Measurements from ENCODE around the gene DUXA.
A peak's percentile ranks its signal among the peaks of the same experiment; 100 is the strongest.
"Not testable (repeated sequence)": the region's sequence is repeated elsewhere in the genome, so short reads cannot be mapped to it uniquely, and the experiment has no call there.

DUXA gene

GRCh38 chr19:57167385-57167784 is at the start of gene DUXA:
Gene DUXA (minus strand): TSS chr19:57167485. CDS start chr19:57167443, 42 bp downstream.
- no peak for DNase-seq (ENCODE audit: low spot score)

DNA sequence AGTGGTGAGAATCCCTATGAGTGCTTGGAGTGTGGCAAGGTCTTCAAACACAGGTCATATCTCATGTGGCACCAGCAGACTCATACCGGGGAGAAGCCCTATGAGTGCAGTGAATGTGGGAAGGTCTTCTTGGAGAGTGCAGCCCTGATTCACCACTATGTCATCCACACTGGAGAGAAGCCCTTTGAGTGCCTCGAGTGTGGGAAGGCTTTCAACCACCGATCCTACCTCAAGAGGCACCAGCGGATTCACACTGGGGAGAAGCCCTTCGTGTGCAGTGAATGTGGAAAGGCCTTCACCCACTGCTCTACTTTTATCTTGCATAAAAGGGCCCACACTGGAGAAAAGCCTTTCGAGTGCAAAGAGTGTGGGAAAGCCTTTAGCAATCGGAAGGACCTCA is 44.8 kb upstream of the DUXA start:
- DNase-seq (ENCODE audit: low spot score) = peak; percentile 46

DNA sequence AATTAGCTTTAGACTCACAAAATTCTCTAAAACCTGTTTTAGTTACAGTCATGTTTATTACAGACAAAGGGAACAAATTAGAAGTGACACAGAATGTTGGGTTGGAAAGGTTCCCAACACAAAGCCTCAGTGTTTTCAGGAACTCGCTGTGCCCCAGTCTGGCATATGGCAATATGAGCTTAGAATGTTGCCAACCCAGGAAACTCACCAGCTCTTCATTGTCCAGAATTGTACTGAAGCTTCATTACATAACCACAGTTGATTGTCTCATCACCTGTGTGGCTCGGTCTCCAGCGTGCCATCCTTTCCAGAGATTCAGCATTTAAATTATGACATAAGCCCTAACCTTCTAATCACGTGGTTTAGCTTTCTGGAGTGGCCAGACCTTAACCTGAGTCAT is 43.1 kb upstream of the DUXA start:
- no peak for DNase-seq (ENCODE audit: low spot score)

DNA sequence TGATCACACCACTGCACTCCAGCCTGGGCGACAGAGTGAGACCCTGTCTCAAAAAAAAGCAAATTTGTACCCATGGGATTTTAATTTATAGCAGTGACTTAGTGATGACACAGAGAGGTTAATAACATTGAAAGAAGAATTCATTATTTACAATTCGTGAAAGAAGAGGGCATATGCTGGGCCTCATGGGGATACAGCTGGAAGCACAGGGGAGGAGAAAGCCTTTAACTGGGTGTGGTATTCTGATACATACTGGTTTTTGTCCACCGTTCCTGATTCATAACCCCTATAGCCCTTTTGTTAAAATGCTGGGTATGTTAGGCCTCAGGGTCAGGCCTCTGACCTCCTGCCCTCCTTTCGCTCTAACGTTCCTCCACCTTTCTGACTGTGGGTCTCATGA is 34.9 kb upstream of the DUXA start:
- no peak for DNase-seq (ENCODE audit: low spot score)

GRCh38 chr19:57197874-57198273 is 30.6 kb upstream of the DUXA start:
- DNase-seq (ENCODE audit: low spot score) = not testable (repeated sequence)

DNA sequence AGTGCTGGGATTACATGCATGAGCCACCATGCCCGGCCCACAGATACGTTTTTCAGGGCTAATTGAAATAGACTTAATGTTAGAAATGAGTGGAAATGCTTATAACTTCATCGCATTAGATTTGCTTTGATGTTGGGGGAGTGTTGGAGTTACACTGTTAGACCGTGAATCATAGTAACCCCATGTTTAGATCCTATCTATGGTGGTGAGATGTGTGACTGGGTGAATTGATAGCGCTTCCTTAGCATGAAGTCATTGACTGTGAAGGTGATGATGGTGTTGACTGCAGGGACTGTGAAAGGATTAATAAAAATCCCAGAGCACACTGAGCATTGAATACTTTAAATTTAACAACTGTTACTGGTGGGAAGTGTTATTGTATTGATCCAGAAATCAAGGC is 25.7 kb upstream of the DUXA start:
- DNase-seq (ENCODE audit: low spot score) = no peak

DNA sequence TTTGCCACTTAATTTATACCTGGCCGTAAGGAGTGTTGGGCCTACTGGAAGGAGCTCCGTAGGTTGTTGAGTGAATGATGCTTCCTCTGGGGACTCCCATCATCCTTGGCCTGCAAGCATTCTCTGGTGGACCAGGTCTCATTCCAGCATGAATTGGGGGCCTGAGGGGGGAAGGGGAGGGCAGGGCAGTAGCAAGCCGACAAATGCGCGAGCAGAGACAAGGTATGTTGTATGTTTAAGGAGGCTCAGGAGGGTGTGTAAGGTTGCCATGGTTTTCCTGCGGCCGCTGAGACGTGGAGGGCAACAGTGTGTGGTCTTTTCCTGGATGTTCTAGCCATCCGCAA is 24.8 kb upstream of the DUXA start:
- DNase-seq (ENCODE audit: low spot score) = peak; percentile 9

GRCh38 chr19:57191141-57192076 is 24.1 kb upstream of the DUXA start, which contains the start of gene ZNF264:
Gene ZNF264 (plus strand): TSS chr19:57191500. CDS start chr19:57191914, 414 bp downstream.
- DNase-seq (ENCODE audit: low spot score) = peak; percentile 87

GRCh38 chr19:57190301-57190700 is 23.0 kb upstream of the DUXA start:
- DNase-seq (ENCODE audit: low spot score) = no peak

- DNase-seq (ENCODE audit: low spot score) = no peak
Observed at GRCh38 chr19:57171551-57172081, 4.3 kb upstream of the DUXA start.

GRCh38 chr19:57165846-57166245 is 1.4 kb downstream of the DUXA start:
- peak; percentile 72 for DNase-seq (ENCODE audit: low spot score)

DNA sequence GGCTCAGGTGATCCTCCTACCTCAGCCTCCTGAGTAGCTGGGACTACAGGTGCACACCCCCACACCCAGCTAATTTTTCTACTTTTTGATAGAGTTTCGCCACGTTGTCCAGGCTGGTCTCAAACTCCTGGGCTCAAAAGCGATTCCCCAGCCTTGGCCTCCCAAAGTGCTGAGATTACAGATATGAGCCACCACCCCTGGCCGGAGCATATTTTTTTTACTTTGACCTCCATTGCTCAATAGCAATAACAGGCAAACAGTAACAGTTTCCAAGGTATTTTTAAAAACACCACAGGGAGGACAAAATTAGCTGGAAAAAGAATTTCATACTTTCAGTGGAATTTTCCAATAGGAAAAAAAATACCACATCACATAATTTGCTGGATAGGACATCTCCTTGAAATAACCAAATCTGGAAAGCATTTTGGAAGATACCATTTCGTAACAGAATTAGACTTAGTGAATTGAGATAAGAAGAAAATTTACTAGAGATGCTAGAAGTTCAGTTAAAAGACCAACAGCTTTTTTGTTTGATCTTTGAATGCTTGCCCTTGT is 5.2 kb downstream of the DUXA start:
- no peak for DNase-seq (ENCODE audit: low spot score)

DNA sequence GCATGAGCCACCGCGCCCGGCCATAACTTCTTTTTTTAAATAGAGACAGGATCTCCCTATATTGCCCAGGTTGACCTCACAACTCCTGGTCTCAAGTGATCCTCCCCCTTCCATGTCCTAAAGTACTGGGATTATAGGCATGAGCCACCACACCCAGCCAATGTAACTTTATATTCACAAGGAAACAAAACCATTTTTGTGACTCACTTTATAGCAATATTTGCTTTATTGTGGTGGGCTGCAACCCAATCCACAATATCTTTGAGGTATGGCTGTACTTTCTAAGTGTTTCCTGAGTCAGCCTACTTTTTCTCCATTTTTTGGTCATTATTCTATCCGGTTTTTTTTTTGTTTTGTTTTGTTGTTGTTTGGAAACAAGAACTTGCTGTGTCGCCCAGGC is 14.4 kb downstream of the DUXA start:
- no peak for DNase-seq (ENCODE audit: low spot score)

DNA sequence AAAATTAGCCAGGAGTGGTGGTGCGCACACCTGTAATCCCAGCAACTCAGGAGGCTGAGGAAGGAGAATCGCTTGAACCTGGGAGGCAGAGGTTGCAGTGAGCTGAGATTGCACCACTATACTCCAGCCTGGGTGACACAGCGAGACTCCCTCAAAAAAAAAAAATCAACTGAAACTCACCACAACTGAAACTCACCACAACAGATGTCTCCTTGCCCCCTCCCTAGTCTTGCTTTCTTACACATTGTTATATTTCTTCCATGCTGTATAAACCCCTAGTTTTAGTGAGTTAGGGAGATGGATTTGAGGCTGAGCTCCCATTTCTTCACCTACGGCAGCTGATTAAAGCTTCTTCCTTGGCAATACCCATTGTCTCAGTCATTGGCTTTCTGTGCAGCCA is 25.6 kb downstream of the DUXA start:
- no peak for DNase-seq (ENCODE audit: low spot score)

DNA sequence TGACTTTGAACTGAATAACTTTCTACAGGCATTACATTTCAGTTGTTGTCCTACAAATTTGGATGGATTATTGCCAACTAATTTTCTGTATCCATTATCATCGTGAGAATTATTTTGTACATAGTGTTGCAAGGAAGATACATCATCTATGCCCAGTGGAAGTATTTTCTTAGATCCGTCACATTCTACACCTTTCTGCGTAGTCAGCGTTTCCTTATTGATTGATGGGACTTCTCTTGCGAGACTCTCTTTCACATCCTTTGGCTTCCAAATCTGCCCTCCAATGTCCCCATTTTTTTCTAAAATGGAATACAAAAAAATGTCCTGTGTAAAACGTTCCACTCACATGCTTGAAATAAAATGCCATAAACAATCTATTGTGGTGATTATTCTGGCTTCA is 31.5 kb downstream of the DUXA start:
- no peak for DNase-seq (ENCODE audit: low spot score)

DNA sequence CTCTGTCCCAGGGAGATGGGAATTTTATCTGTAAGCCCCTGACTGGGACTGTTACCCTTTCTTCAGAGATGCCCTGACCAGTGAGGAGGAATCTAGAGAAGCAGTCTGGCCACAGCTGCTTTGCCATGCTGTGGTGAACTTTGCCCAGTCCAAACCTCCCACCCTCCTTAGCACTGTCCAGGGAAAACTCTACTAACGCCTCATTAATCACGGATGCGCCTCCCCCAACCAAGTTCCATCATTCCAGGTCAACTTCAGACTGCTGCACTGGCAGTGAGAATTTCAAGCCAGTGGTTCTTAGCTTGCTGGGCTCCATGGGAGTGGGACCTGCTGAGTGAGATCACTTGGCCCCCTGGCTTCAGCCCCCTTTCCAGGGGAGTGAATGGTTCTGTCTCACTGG is 39.9 kb downstream of the DUXA start:
- DNase-seq (ENCODE audit: low spot score) = not testable (repeated sequence)

DNA sequence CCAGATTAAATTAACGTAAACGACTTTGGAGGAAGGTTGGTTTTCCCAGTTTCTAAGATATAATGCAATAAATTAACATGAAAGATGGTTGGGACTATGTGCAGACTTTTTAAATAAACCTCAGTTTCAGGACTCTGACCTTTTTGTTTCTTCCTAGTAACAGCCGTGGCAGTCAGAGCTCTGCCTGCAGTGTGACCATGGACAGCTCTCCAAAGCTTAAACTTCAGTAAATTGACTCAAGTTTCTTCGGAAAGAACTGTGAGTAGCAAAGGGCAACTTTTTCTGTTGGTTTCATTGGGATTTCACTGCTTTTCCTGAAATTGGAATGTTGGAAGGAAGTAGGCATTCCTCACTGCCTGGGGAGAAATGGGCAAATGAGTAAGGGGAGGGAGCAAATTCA is 43.4 kb downstream of the DUXA start:
- peak; percentile 23 for DNase-seq (ENCODE audit: low spot score)

- DNase-seq (ENCODE audit: low spot score) = no peak
Observed at GRCh38 chr19:57118848-57119247, 48.4 kb downstream of the DUXA start.

DNA sequence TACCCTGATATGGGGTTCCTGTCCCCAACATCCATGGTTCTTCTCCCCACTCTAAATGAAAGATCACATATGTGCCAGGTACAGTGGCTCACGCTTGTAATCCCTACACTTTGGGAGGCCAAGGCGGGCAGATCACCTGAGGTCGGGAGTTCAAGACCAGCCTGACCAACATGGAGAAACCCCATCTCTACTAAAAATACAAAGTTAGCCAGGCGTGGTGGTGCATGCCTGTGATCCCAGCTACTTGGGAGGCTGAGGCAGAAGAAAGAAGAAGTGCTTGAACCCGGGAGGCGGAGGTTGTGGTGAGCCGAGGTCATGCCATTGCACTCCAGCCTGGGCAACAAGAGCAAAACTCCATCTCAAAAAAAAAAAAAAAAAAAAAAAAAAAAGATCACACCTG is 53.8 kb downstream of the DUXA start:
- DNase-seq (ENCODE audit: low spot score) = not testable (repeated sequence)

DNA sequence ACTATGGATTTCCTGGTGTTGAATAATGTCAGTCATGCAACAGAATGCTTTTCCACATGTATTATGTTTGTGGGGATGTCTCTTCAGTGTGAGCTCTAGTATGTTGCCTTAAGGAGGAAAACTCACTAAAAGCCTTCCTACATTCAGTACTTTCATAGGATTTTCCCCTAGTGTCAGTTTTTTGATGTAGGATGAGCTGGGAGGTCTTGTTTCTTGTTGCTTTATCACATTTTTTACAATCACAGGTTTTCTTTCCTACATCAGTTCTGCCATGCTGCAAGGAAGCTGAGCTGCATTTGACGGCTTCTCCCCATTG is 56.0 kb downstream of the DUXA start:
- DNase-seq (ENCODE audit: low spot score) = no peak

- DNase-seq (ENCODE audit: low spot score) = no peak
Observed at GRCh38 chr19:57110592-57111328, 56.5 kb downstream of the DUXA start.

DNA sequence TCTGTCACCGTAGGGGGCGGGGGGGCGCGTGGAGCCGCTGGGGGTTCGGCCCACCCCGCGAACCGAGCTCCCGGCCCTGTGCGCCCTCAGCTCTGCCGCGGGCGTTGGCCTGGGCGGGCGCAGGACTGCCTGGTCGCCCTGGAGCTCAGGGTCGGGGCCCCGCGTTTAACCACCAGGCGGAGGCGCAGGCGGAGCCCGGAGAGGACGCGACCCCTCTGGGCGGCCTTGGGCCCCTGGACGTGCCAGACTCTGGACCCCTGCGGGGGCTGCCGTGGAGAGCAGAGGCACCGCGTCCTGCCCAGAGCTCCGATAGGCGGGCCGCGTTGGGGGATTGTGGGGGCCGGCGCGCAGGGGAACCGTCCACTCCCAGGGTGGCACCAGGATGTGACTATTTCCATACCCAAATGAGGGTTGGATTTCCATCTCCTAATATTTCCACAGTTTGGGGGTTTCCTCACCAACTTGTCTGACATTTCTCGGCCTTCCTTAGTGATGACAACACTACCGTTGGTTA is 60.5 kb downstream of the DUXA start:
- DNase-seq (ENCODE audit: low spot score) = no peak

Measured in RKO (cell line).